GM21717 (cell line): Measurements from ENCODE around the gene PIGR.

Experiments
- ATAC-seq: cut with Tn5 transposase; IDR thresholded peaks from one replicate; pipeline ENCODE4 v1.9.1; 2021; ENCODE audit warnings: mild to moderate bottlenecking, moderate library complexity; ENCODE audit not compliant: unreplicated experiment

The PIGR gene

DNA sequence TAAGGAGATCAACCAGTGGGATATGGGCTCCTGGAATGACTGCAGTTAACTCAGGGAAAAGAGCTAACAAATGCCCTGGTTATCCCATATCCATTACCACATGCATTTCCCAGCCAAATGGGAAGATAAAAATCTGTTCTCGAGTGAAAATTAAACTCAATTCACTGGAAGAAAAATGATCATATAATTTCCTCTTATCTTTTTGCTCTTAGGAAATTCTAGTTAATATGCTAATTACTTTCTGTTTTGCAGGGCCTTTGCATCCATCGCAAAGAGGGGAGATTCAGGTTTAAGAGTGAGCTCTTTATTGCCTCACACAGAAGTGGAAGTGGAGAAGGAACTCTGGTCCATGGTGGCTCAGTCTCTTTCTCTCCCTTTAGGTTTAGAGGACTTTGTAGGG, 52.9 kb downstream of the PIGR start:
- no peak for ATAC-seq

DNA sequence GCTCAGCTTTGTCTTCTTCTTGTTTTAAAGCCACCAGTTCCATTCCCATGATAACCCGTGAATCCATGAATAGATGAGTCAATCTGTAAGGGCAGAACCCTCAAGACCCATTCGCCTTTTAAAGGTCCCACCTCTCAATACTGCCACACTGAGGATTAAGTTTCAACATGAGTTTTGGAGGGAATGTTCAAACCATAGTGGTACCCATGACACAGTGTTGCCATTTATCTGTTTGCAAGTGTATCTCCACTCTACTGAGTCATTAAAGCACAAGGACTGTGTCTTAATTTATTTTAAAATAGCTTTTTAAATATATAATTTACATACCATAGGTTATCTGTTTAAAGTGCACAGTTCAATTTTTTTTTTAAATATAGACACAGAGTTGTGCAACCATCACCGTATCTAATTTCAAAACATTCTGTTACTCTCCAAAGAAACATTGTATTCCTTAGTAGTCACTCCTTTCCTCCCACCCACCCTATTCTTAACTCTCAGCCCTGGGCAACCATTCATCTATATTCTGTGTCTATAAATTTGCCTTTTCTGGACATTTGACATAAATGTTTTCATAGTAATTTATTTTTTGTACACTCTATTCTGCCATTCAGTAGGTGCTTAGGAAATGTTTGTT, 53.8 kb downstream of the PIGR start:
- ATAC-seq = no peak

DNA sequence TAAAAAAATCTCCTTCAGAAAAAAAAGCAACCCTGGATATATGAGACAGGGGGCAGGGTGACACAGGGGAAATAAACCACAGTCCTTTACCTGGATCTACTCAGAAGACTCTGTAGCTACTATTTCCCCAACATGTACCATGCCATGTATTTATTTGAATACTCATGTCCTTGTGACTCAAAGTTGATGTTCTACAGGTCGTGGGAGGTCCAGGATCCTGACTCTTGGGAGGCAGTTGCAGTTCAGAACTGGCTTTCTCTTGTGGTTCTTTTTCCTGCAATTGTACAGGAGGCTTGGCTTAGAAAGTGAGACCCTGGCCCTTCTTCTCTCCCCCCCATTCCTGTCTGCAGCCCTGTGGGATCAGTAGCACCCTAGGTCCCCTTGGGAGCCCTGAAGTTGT, 54.9 kb downstream of the PIGR start:
- ATAC-seq = no peak

DNA sequence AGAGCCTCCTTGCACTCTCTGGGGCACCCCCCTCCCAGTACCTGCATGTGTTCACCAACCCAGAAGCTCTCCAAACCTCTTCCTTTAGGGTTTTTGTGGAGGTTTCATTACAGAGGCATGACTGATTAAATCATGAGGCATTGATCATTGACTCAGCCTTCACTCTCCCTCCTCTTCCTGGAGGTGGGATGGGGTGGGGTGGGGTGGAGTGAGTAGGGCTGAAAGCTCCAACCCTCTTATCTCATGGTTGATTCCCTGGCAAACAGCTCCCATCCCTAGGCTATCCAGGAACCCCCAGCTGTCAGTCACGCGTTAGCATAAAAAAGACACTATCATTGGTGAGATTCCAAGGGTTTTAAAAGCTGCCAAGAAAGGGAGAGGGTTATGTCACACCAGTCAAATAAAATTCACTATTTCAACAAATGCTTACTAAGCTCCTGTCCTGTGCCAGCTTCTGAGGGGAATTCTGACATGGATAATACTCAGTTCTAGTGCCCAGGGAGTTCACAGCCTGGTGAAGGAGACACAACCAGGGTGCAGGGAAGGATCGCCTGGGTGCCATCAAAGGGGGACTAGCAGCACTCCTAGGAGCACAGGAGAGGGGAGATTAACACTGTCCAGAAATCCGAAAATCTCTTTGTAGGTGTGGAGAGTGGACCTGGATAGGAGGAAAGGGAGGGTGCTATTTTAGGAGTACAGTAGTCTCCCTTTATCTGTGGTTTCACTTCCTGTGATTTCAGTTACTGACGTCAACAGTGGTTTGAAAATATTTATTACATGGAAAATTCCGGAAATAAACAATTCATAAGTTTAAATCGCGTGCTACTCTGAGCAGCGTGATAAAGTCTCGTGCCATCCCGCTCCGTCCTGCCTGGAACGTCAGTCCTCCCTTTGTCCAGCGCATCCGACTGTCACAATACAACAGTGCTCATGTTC, 55.9 kb downstream of the PIGR start:
- ATAC-seq = no peak

DNA sequence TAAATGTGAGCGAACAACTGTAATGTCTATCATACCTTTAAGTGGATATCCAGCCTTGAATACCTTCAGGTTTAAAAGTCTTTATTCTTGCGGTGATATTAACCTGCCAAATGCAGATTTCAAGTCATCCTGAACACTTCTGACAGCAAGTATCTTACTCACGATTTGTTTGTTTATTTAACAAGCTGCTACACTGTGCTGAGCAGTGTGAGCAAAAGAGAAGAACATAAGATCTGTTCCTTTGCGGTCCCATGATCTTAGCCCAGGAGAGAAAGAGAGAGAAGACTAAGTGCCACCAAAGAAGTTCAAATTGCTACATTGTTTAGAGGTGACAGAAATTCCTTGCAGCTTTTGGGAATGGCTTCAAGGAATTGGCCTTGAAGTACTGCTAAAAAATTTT, 58.6 kb downstream of the PIGR start:
- ATAC-seq = no peak

DNA sequence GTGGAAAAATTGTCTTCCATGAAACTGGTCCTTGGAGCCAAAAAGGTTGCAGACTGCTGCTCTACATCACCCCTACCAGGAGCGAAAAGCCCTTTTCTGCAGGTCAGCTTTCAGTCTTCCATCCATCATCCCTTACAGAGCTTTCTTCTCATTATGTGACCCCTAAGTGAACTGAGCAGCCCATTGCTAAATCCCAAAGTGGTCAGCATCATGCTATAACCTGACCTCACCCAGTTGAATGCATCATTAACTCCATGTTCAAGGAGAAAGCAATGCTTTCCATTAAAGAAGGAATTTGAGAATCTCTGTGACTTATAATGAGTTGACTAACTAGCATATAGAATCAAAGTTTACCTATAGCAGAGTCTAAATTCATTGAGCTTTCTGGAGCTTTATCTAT, 59.4 kb downstream of the PIGR start:
- ATAC-seq = no peak

DNA sequence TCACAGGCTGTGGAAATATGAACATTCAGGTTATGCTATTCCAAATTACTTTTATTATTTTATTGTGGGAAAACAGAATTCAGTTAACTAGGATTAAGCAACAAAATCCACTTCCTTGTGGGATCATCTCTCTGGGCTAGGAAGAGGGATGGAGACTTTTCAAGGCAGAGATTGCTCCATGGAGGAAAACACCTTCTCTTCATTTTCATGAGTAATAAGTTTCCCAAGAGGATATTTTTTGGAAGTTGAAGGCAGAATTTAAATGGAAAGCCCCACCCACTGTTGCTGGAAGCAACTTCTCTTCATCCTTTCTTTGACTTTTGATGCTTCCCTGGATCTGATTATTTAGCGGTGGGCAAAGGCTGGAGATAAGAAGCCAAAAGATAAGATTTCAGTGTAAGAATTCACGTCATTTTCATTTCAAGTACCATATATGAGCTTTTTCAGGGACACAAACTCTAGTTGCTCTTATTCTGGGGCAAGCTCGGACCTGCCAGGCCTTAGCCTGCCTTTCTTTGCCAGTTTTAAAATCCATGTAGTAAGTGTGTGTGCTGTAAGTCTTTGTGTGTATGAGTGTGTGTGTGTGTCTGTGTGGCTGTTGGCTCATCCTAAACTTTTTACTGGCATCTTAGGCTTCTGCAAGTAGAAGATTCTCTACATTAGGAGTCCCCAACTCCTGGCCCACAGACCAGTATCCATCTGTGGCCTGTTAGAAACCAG, 60.8 kb downstream of the PIGR start:
- ATAC-seq = no peak

DNA sequence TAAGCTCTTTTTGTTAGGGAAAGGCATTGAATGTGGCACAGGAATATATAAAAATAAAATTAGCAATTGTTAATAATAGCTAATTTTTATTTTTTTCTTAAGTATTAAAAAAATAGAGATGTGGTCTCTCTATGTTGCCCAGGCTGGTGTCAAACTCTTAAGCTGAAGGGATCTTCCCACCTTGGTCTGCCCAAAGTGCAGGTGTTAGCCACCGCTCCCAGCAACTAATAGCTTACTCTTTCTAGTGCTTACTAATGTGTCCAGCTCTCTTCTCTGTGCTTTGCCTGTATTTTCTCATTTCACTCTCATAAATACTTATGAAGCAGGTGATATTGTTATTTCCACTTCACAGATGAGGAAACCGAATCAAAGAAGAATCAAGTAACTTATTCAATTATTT, 62.4 kb downstream of the PIGR start:
- no peak for ATAC-seq

DNA sequence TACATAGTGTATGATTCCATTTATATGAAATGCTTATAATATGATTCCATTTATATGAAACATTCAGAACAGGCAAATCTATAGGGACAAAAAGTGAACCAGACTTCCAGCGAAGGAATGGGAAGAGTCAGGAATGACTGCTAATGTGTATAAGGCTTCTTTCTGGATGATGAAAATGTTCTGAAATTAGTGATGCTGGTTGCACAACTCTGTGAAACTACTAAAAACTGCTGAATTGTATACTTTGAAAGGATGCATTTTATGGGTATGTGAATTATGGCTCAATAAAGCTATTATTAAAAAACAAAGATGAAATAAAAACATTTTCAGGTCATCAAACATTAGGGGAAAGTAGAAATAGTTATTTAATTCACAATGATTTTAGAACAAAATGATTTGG, 63.1 kb downstream of the PIGR start:
- ATAC-seq = no peak

DNA sequence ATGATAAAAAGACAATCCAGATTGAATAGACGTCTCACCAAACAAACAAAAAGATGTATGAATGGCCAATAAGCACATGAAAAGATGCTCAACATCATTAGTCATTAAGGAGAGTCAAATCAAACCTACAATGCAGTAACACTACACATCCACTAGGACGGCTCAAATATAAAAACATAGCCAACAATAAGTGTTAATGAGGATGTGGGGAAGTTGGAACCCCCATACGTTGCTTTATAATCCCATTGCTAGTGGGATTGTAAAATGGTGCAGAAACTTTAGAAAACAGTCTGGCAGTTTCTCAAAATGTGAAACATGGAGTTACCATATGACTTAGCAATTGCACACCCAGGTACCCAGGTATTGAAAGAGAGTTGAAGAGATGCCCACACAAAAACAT, 63.7 kb downstream of the PIGR start:
- ATAC-seq = no peak

DNA sequence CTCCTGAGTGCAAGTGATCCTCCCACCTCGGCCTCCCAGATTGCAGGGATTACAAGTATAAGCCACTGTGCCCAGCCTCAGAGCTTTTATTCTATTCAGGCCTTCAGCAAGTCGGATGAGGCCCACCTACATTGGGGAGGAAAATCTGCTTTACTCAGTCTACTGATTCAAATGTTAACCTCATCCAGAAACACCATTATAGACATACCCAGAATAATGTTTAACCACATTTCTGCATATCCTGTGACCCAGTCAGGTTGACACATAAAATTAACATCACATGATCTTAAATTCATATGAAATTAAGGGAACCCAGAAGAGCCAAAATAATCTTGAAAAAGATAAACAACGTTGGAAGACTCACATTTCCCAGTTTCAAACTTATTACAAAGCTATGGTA, 66.0 kb downstream of the PIGR start:
- ATAC-seq = no peak
